Tracheal epithelial cell (primary cell): ENCODE data around the gene ATRAID. TPM values are rescaled to one million over a fixed set of nuclear protein-coding genes. Genes with fewer than 3 reads are reported as not detected.

Experiments used
- total RNA-seq: library from RNA; depleted of rRNA; stranded (reverse); fragments of >200 nt; gene quantifications from 2 replicates; pipeline ENCODE4 v1.2.1, GENCODE V29; 2014

ATRAID gene
- 267 and 280 TPM in 2 replicates for total RNA-seq

GRCh38 chr2:27211943-27212625 lies at the start of gene ATRAID, which contains the start of gene SLC5A6:
Gene ATRAID, plus strand, starts transcription at chr2:27212041. Its CDS starts 328 bp downstream, at chr2:27212369.
Gene SLC5A6, minus strand, starts transcription at chr2:27212268. Its CDS starts 4,618 bp downstream, at chr2:27207650.

GRCh38 chr2:27217173-27218121 lies 5.6 kb downstream of the ATRAID start, which contains the start of gene CAD:
Gene CAD, plus strand, starts transcription at chr2:27217369. Its CDS starts 183 bp downstream, at chr2:27217552.

GRCh38 chr2:27262379-27263286 lies 50.8 kb downstream of the ATRAID start, which contains the start of gene SLC30A3:
Gene SLC30A3, minus strand, starts transcription at chr2:27263047. Its CDS starts 141 bp downstream, at chr2:27262906.

Other genes starting within 250 kb of the ATRAID start
- gene MAPRE3, start 241.4 kb upstream of the ATRAID start, total RNA-seq, result 1.7 and 2.4 TPM in 2 replicates
- 7.9 and 15.4 TPM in 2 replicates for gene TMEM214, start 179.1 kb upstream of the ATRAID start, total RNA-seq
- gene AGBL5, start 160.4 kb upstream of the ATRAID start, total RNA-seq, result 13.6 and 18.6 TPM in 2 replicates
- 308 and 345 TPM in 2 replicates for gene OST4, start 140.4 kb upstream of the ATRAID start, total RNA-seq
- gene EMILIN1, start 133.4 kb upstream of the ATRAID start, total RNA-seq, result 0.21 and 0.24 TPM in 2 replicates
- gene KHK, start 125.3 kb upstream of the ATRAID start, total RNA-seq, result 0.85 and 1.7 TPM in 2 replicates
- 8.7 TPM in 1 of 2 replicates, not detected in the other for gene CGREF1, start 92.9 kb upstream of the ATRAID start, total RNA-seq
- not detected in 2 replicates for gene ABHD1, start 88.2 kb upstream of the ATRAID start, total RNA-seq
- gene PREB, start 77.4 kb upstream of the ATRAID start, total RNA-seq, result 35.0 and 43.6 TPM in 2 replicates
- not detected in 2 replicates for gene PRR30, start 72.6 kb upstream of the ATRAID start, total RNA-seq
- gene TCF23, start 63.0 kb upstream of the ATRAID start, total RNA-seq, result not detected in 2 replicates
- gene SLC5A6, start 227 bp downstream of the ATRAID start, total RNA-seq, result 26.9 and 34.7 TPM in 2 replicates
- gene CAD, start 5.3 kb downstream of the ATRAID start, total RNA-seq, result 30.3 and 36.4 TPM in 2 replicates
- not detected in 2 replicates for gene SLC30A3, start 51.0 kb downstream of the ATRAID start, total RNA-seq
- gene DNAJC5G, start 63.4 kb downstream of the ATRAID start, total RNA-seq, result not detected in 2 replicates
- gene TRIM54, start 70.4 kb downstream of the ATRAID start, total RNA-seq, result 0.24 and 0.43 TPM in 2 replicates
- gene UCN, start 96.4 kb downstream of the ATRAID start, total RNA-seq, result 0.48 and 0.85 TPM in 2 replicates
- 33.3 and 52.4 TPM in 2 replicates for gene MPV17, start 111.1 kb downstream of the ATRAID start, total RNA-seq
- 26.0 and 31.3 TPM in 2 replicates for gene GTF3C2, start 144.7 kb downstream of the ATRAID start, total RNA-seq
- gene EIF2B4, start 158.3 kb downstream of the ATRAID start, total RNA-seq, result 19.0 and 22.7 TPM in 2 replicates
- 125 and 136 TPM in 2 replicates for gene SNX17, start 158.6 kb downstream of the ATRAID start, total RNA-seq
- gene ZNF513, start 168.7 kb downstream of the ATRAID start, total RNA-seq, result 4.5 and 8.9 TPM in 2 replicates
- gene PPM1G, start 197.6 kb downstream of the ATRAID start, total RNA-seq, result 77.2 and 99.3 TPM in 2 replicates
- 67.1 and 95.7 TPM in 2 replicates for gene NRBP1, start 216.6 kb downstream of the ATRAID start, total RNA-seq
- 28.0 and 28.6 TPM in 2 replicates for gene KRTCAP3, start 230.3 kb downstream of the ATRAID start, total RNA-seq